Activated T-cell treated with anti-CD3 and anti-CD28 coated beads, Interleukin-2, amount 50 U/mL, for 4 hours (primary cell): ENCODE results near the gene GRIK3. TPM values are rescaled to one million over a fixed set of nuclear protein-coding genes. Genes with fewer than 3 reads are reported as not detected.

ENCODE experiments used
- ATAC-seq, 2 donors: fragments of 200-7000 bp; cut with Tn5 transposase; one replicate each; pipeline ENCODE4 v1.10.0; 2021
- DNase-seq: peaks from one replicate; pipeline ENCODE4 v3.0.0-alpha.2; 2020
- H3K27me3 Mint-ChIP-seq: one replicate; pipeline ENCODE4 v1.8.0; 2021; ENCODE audit warnings: low read depth, mixed read lengths
- H3K36me3 Mint-ChIP-seq: one replicate; pipeline ENCODE4 v1.8.0; 2022; ENCODE audit warnings: mixed read lengths; ENCODE audit not compliant: insufficient read depth
- H3K4me1 Mint-ChIP-seq: one replicate; pipeline ENCODE4 v1.8.0; 2021; ENCODE audit warnings: low read depth, mixed read lengths
- H3K4me3 Mint-ChIP-seq: one replicate; pipeline ENCODE4 v1.8.0; 2021; ENCODE audit warnings: mild to moderate bottlenecking, moderate library complexity, mixed read lengths
- H3K9me3 Mint-ChIP-seq: one replicate; pipeline ENCODE4 v1.8.0; 2021; ENCODE audit warnings: mixed read lengths
- total RNA-seq, 3 donors: library from RNA; stranded (reverse); gene quantifications; one replicate each; pipeline ENCODE4 v1.2.1, GENCODE V29; 2021

The GRIK3 gene
- total RNA-seq, 3 donors from 2014 or later = not detected

- DNase-seq (no peak), ATAC-seq (no peak)
- no peaks in the 10 kb centered on the region for H3K4me1 Mint-ChIP-seq
- H3K27me3 Mint-ChIP-seq = peaks cover 21% of the 10 kb centered on the region
- H3K9me3 Mint-ChIP-seq = no peaks in the 10 kb centered on the region
- no peak overlapping the region for H3K4me3 Mint-ChIP-seq
- H3K36me3 Mint-ChIP-seq = no peaks in the 10 kb centered on the region
These were observed 18.6 kb downstream of the GRIK3 start for GRCh38 chr1:37015713-37016112.

GRCh38 chr1:37012226-37012625 lies 22.1 kb downstream of the GRIK3 start:
- H3K4me3 Mint-ChIP-seq = no peak overlapping the region
- DNase-seq (no peak), ATAC-seq (no peak)
- H3K4me1 Mint-ChIP-seq = no peaks in the 10 kb centered on the region
- H3K9me3 Mint-ChIP-seq = no peaks in the 10 kb centered on the region
- peaks cover 13% of the 10 kb centered on the region for H3K27me3 Mint-ChIP-seq
- H3K36me3 Mint-ChIP-seq = no peaks in the 10 kb centered on the region

- Mint-ChIP-seq H3K27me3 (peaks cover 7% of the 10 kb centered on the region), H3K9me3 (no peaks in the 10 kb centered on the region), H3K4me3 (no peak overlapping the region), H3K36me3 (no peaks in the 10 kb centered on the region), H3K4me1 (no peaks in the 10 kb centered on the region)
- DNase-seq = no peak
- ATAC-seq = no peak
These were observed 24.3 kb downstream of the GRIK3 start for GRCh38 chr1:37010011-37010410.

DNA sequence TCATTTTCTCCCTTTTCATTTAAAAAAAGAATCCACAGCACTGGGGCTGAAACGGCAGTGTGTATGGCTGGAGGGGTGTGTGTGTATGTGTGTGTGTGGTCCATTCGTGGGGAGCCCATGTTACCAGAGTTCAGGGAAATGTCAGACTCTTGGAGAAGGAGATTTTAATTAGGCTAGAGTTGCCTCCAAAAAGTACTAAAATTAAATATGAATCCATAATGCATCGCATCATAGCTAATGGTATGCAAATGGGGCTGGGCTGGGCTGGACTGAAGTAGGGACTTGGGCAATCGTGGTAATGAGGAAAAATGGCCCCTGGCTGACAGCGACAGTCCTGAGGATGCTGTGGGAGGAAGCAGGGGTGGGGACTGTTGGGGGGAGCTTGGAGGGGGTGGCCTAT lies 24.8 kb downstream of the GRIK3 start:
- H3K36me3 Mint-ChIP-seq = no peaks in the 10 kb centered on the region
- no peak for DNase-seq
- H3K27me3 Mint-ChIP-seq = peaks cover 7% of the 10 kb centered on the region
- no peak for ATAC-seq
- H3K4me1 Mint-ChIP-seq = no peaks in the 10 kb centered on the region
- H3K9me3 Mint-ChIP-seq = no peaks in the 10 kb centered on the region
- no peak overlapping the region for H3K4me3 Mint-ChIP-seq

GRCh38 chr1:37006132-37006868 lies 28.0 kb downstream of the GRIK3 start:
- Mint-ChIP-seq H3K4me1 (no peaks in the 10 kb centered on the region), H3K9me3 (no peaks in the 10 kb centered on the region), H3K36me3 (no peaks in the 10 kb centered on the region), H3K27me3 (peaks cover 6% of the 10 kb centered on the region), H3K4me3 (no peak overlapping the region)
- ATAC-seq (no peak), DNase-seq (no peak)

DNA sequence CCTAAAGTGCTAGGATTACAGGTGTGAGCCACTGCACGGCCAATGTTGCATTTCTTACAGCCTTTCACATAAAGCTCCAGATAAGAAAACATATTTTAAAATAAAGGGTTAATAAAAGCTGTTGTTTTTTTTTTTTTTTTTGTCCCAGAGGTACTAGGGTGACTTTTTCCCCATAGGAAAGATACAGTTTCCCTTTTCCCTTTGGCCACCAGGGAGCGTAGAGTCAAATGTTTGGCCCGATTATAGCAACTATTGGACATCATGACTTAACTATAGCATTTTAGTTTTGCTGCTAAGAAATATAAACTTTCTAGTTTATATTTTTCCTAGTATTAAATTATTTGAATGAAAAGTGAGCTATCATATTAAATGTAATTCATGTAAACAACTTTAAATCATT lies 31.4 kb downstream of the GRIK3 start:
- H3K27me3 Mint-ChIP-seq = peaks cover 6% of the 10 kb centered on the region
- no peak overlapping the region for H3K4me3 Mint-ChIP-seq
- ATAC-seq (no peak), DNase-seq (no peak)
- no peaks in the 10 kb centered on the region for H3K9me3 Mint-ChIP-seq
- no peaks in the 10 kb centered on the region for H3K4me1 Mint-ChIP-seq
- no peaks in the 10 kb centered on the region for H3K36me3 Mint-ChIP-seq

- DNase-seq (no peak), ATAC-seq (no peak)
- H3K36me3 Mint-ChIP-seq = no peaks in the 10 kb centered on the region
- H3K27me3 Mint-ChIP-seq = peaks cover 6% of the 10 kb centered on the region
- H3K9me3 Mint-ChIP-seq = no peaks in the 10 kb centered on the region
- no peak overlapping the region for H3K4me3 Mint-ChIP-seq
- no peaks in the 10 kb centered on the region for H3K4me1 Mint-ChIP-seq
These were observed 32.6 kb downstream of the GRIK3 start for GRCh38 chr1:37001703-37002102.

GRCh38 chr1:36996106-36996505 lies 38.2 kb downstream of the GRIK3 start:
- ATAC-seq (no peak), DNase-seq (no peak)
- H3K27me3 Mint-ChIP-seq = peaks cover 15% of the 10 kb centered on the region
- H3K36me3 Mint-ChIP-seq = no peaks in the 10 kb centered on the region
- no peak overlapping the region for H3K4me3 Mint-ChIP-seq
- no peaks in the 10 kb centered on the region for H3K4me1 Mint-ChIP-seq
- no peaks in the 10 kb centered on the region for H3K9me3 Mint-ChIP-seq

DNA sequence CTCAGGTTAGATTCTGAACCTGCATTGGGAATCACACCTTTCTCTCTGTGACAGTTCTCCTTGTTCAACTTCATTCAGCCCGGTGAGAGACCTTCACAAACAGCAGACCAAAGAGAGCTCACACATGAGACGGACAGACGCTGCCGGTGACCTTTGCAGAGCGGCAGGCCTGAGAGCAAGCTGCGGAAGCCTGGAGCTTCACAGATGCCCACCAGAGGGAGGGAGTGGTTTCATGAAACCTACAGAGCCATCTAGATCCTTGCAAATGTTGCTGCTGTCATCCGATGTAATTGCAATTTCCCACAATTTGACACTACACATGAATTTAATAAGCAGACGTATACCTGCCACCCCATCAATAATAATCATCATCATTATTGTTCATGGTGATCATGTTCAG lies 39.4 kb downstream of the GRIK3 start:
- ATAC-seq (no peak), DNase-seq (no peak)
- peaks cover 17% of the 10 kb centered on the region for H3K27me3 Mint-ChIP-seq
- H3K4me1 Mint-ChIP-seq = no peaks in the 10 kb centered on the region
- H3K4me3 Mint-ChIP-seq = no peak overlapping the region
- no peaks in the 10 kb centered on the region for H3K36me3 Mint-ChIP-seq
- H3K9me3 Mint-ChIP-seq = no peaks in the 10 kb centered on the region

- Mint-ChIP-seq H3K27me3 (peaks cover 20% of the 10 kb centered on the region), H3K36me3 (no peaks in the 10 kb centered on the region), H3K4me3 (no peak overlapping the region), H3K9me3 (no peaks in the 10 kb centered on the region), H3K4me1 (no peaks in the 10 kb centered on the region)
- no peak for DNase-seq
- no peak for ATAC-seq
These were observed 40.0 kb downstream of the GRIK3 start for GRCh38 chr1:36994294-36994693.

- ATAC-seq (no peak), DNase-seq (no peak)
- H3K4me1 Mint-ChIP-seq = no peaks in the 10 kb centered on the region
- no peak overlapping the region for H3K4me3 Mint-ChIP-seq
- H3K27me3 Mint-ChIP-seq = peaks cover 22% of the 10 kb centered on the region
- H3K36me3 Mint-ChIP-seq = no peaks in the 10 kb centered on the region
- no peaks in the 10 kb centered on the region for H3K9me3 Mint-ChIP-seq
These were observed 42.0 kb downstream of the GRIK3 start for GRCh38 chr1:36992139-36992943.

- H3K4me3 Mint-ChIP-seq = no peak overlapping the region
- no peak for ATAC-seq
- H3K4me1 Mint-ChIP-seq = no peaks in the 10 kb centered on the region
- no peaks in the 10 kb centered on the region for H3K9me3 Mint-ChIP-seq
- DNase-seq = no peak
- no peaks in the 10 kb centered on the region for H3K36me3 Mint-ChIP-seq
- peaks cover 20% of the 10 kb centered on the region for H3K27me3 Mint-ChIP-seq
These were observed 42.8 kb downstream of the GRIK3 start for GRCh38 chr1:36991551-36991950.

- H3K36me3 Mint-ChIP-seq = no peaks in the 10 kb centered on the region
- no peak for ATAC-seq
- no peak overlapping the region for H3K4me3 Mint-ChIP-seq
- H3K9me3 Mint-ChIP-seq = no peaks in the 10 kb centered on the region
- peaks cover 16% of the 10 kb centered on the region for H3K27me3 Mint-ChIP-seq
- DNase-seq = no peak
- H3K4me1 Mint-ChIP-seq = no peaks in the 10 kb centered on the region
These were observed 43.4 kb downstream of the GRIK3 start for GRCh38 chr1:36990928-36991327.

DNA sequence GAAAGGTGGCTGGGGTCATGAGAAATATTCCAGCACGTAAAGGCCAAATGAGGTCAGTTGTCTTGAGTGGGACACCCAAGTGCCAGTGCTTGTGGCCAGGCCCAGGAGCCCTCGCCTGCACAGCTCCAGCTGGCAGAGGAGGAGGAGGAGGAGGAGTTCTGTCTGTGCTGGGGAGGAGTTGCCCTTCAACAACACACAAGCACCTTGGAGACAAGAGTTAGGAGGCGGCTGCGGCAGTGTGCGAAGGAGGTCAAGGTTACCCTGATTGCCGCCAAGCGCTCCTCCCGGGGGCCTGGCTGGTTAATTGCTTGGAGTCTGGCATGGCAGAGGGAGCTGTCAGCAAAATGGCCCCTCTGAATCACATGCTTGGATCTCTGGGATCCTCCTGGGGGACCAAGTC lies 45.1 kb downstream of the GRIK3 start:
- no peaks in the 10 kb centered on the region for H3K4me1 Mint-ChIP-seq
- H3K4me3 Mint-ChIP-seq = no peak overlapping the region
- H3K9me3 Mint-ChIP-seq = no peaks in the 10 kb centered on the region
- no peaks in the 10 kb centered on the region for H3K36me3 Mint-ChIP-seq
- DNase-seq = no peak
- no peak for ATAC-seq
- H3K27me3 Mint-ChIP-seq = peaks cover 16% of the 10 kb centered on the region

- ATAC-seq = no peak
These were observed 45.5 kb downstream of the GRIK3 start for GRCh38 chr1:36988741-36989193.

More at GRCh38 chr1:36988741-36989193, 45.5 kb downstream of the GRIK3 start:
- H3K36me3 Mint-ChIP-seq = no peaks in the 10 kb centered on the region
- peaks cover 17% of the 10 kb centered on the region for H3K27me3 Mint-ChIP-seq
- H3K4me3 Mint-ChIP-seq = no peak overlapping the region
- DNase-seq = no peak
- H3K9me3 Mint-ChIP-seq = no peaks in the 10 kb centered on the region
- H3K4me1 Mint-ChIP-seq = no peaks in the 10 kb centered on the region
